SK-N-SH (cell line): ENCODE measurements around the gene PLXNB3.

Experiments used
- CHD2 ChIP-seq: fragments of 150-350 bp; IDR thresholded peaks from 2 replicates; pipeline ENCODE4 v1.6.1; 2018; ENCODE audit warnings: low read length; ENCODE audit not compliant: partially characterized antibody
- CTCF ChIP-seq: fragments of 200-600 bp; sonication (generic); IDR thresholded peaks from 2 replicates; pipeline ENCODE4 v1.6.1; 2017; ENCODE audit warnings: antibody characterized with exemption, mild to moderate bottlenecking, moderate library complexity
- EP300 ChIP-seq, 2 experiments: IDR thresholded peaks; 2 replicates each; pipeline versions ENCODE4 v1.4.0 to v1.6.1; 2012; ENCODE audit warnings: borderline replicate concordance in 1 of 2, low read depth in 1 of 2, low read length in 1 of 2
- GABPA ChIP-seq: IDR thresholded peaks from 2 replicates; pipeline ENCODE4 v1.4.0; 2012; ENCODE audit warnings: low read depth, mild to moderate bottlenecking
- MAX ChIP-seq: IDR thresholded peaks from 2 replicates; pipeline ENCODE4 v1.4.0; 2012; ENCODE audit warnings: low read depth
- REST ChIP-seq: IDR thresholded peaks from 2 replicates; pipeline ENCODE4 v1.6.1; 2012; ENCODE audit warnings: mild to moderate bottlenecking, low read depth, low read length, moderate library complexity
- SIN3A ChIP-seq: IDR thresholded peaks from 2 replicates; pipeline ENCODE4 v1.6.1; 2012; ENCODE audit warnings: low read depth, mild to moderate bottlenecking, low read length, moderate library complexity, borderline replicate concordance
- USF1 ChIP-seq: IDR thresholded peaks from 2 replicates; pipeline ENCODE4 v1.4.0; 2012; ENCODE audit warnings: low read depth, borderline replicate concordance

- TF ChIP-seq CTCF: no peak
- no peak for TF ChIP-seq REST
- TF ChIP-seq SIN3A: no peak
- no peak for TF ChIP-seq MAX
- no peak for TF ChIP-seq CHD2
- TF ChIP-seq USF1: no peak
- no peak for TF ChIP-seq EP300 (IDR thresholded peaks at IDR 0.05; ENCODE audit: borderline replicate concordance in 1 of 2, low read depth in 1 of 2, low read length in 1 of 2)
- no peak for TF ChIP-seq GABPA
These were observed 43.9 kb downstream of the PLXNB3 start for GRCh38 chrX:153807976-153808375.
